DMS79 (cell line): ENCODE data around the gene OSBPL10.
"Not testable (repeated sequence)": the region's sequence is repeated elsewhere in the genome, so short reads cannot be mapped to it uniquely, and the experiment has no call there.

Experiments
- DNase-seq: peaks from one replicate; lab custom pipeline; 2025; lab: John Stamatoyannopoulos, UW

Gene OSBPL10

DNA sequence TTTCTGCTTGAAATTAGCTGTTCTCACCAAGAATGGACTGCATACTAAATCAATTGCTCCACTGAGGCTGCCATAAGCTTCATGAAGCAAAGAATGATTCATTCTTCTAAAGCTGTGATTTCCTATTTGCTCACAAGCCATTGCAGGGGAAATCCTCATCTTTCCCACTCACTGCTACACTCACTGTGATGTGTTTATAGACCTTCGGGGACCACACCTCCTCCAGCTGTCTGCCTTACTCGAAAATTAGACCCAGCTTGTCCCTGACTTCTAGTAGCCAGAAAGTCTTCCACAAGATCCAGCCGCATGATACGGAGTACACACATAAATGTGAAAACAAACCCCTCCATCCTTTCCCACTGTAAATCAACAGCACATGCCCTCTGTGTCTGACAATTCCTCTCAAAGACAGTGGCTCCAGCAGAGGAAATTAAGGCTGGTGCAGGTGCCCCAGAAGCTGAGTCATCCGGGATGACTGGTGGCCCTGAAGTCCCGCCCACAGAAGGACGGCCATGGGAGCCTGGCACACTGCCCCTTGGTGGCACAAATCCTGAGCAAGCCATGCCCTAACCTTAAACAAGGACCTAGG lies 276.4 kb downstream of the OSBPL10 start:
- DNase-seq, result no peak

DNA sequence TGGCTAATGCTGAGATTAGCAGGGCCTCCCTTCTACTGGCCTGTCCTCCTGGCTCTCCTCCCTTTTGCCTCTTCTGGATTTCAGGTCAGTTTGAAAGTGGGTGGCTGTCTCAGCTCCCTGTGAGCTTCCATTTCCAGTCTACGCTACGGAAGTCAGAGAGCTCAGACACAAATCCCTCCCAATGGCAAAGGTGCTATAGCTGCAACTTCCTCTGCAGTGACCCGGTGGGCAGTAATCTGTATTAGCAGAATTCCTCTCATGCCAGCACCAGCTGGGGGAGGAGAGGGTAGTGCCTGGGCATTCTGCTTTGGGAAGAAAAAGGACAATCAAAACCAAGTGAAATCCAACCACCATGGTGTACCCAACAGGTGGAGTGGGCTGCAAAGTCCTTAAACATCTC lies 276.9 kb downstream of the OSBPL10 start:
- no peak for DNase-seq

DNA sequence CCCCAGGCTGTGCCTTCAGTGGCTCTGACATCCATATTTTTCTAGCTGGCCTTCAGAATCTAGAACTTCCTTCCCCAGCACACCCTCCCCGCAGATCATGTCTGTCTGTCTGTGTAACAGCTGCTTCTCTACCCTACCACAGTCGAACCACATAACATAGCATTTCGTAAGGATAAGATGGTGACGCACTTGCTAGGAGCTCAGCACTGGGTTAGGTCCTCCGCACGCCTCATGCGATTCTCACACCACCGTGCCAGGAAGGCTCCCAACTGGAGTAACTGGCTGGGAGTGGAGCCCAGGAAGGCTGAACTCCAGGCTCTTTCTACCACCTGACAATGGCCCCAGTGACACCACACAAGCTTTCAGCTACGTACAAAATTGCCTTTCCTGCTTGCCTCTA lies 279.8 kb downstream of the OSBPL10 start:
- no peak for DNase-seq

DNA sequence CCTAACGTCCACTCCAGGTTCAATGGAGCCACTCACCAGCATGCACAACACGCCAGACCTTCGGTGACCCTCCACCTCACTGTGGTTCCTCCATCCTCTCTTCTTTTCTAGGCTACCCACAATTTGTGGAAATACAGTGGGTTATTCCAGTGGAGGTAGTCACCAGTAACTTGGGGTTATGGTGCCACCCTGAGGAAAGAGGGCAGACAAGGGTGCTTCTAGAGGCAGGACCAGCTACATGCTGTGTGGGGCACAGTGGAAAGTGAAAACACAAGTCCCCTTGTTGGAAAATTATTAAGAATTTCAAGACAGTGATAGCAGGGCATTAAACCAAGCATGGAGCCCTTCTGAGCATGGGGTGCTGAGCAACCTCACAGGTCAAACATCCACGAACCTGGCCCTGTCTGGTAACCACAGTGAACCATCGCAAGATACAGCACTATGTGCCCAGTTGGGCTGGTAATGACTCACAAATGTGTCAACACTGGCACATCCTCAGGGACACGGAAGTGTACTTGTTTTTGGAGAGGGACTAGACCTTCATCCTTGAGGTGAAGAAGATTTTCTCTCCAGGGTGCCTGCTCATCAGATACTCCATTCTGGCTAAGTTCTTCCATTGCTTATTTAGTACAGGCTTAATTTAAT lies 281.6 kb downstream of the OSBPL10 start:
- DNase-seq, result peak; percentile 11

DNA sequence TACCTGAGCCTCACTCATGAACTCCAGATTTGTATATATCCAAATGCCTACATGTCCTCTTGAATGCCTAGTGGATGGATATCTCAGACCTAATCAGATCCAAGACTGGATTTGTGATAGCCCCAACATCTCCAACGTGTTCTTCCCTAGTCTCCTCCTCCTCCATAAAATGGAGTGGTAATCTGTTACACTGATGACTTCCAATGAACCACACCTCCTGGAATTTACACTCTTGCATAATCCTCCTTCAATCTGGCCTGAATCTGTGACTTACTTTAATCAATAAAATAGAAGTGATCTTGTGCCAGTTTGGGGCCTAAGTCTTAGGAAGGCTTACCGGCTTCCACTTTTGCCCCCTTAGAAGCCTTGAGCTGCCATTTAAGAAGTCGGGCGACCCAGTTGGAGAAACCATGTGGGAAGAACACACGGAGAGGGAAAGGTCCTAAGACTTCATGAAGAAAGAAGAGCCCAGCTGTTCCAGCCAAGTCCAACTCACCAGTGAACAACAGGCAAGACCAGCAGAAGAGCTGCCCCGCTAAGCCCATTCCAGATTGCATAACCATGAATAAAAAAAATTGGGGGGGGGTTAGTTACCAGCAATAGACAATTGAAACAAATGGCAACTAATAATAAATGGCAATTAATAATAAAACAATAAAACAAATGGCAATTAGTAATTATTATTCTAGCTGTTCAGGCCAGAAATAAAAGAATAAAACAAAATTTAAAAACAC lies 284.1 kb downstream of the OSBPL10 start:
- DNase-seq, result no peak

DNA sequence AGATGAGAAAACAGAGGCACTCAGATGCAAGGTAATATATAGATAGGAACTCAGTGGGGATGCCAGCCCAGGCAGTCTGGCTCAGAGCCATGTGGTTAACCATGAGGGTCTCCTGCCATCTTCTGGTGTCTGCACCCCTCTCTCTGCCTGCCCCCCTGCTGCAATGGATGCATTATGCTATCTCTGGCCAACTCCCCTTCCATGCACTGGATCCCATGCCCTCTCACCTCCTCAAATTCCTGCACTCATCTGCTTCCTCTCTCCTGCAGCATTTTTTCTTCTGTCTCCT lies 285.1 kb downstream of the OSBPL10 start:
- no peak for DNase-seq

DNA sequence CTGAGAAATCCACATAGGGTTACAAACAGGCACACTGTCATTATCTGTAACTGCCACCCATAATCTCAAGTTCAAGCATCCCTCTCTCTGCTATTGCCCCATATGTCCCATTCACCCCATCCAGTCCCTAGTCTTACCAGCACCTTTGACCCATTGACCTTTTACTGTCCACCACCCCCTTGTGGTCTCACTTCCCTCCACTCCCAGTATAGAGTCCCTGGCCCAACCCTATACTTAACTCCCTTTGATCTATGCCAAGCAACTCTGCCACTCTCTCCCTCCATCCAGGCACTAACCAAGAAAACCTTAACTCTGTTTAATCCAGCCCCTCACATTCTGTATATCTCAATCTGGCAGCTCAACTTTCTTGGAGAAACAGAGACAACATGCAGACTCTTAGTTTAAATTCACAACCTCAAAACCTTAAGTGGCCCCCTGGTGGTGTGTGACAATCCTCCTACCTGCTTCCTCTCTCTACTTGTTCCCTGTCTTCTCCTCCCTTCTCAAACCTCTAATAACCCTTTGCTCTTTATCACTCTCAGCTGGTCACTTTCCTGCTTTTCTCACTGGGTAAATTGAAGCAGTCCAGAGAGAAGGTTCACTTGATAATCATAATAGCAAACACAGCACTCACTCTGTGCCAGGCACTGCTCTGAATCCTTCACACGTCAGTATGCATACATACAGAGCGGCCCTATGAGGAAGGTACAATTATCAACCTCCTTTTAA lies 285.6 kb downstream of the OSBPL10 start:
- no peak for DNase-seq

DNA sequence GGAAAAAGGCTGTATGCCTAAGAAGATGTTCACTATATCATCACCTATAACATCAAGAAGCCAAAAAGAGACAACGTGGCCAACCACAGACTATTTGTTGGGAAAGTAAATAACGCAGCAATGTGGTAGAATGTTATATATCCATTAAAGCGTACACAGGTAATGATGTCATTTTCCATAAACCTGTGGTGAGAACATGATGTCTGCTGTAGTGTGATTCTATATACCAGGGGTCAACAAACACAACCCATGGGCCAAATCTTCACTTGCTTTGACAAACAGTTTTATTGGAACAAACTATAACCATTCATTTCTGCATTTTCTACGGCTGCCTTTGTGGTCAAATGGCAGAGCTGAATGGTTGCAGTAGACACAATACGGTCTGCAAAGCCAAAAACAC lies 287.7 kb downstream of the OSBPL10 start:
- no peak for DNase-seq

DNA sequence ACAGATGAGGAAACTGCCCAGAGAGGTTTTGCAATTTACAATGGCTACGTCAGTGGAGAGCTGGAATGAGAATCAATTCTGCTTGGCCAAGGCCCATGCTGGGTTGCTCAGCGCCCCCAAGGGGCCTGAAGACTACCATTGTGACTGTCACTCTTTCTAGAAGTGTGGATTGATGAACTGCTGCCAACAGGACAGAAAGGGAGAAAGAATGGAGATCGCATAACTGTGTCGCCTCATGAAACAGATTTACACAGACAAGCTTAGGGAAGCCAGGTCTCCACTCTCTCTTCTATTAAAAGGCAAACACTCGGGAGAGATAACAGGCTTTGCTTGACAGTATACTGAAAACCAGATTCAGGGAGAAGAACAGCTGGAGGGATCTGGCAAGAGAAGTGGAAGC lies 288.3 kb downstream of the OSBPL10 start:
- no peak for DNase-seq

DNA sequence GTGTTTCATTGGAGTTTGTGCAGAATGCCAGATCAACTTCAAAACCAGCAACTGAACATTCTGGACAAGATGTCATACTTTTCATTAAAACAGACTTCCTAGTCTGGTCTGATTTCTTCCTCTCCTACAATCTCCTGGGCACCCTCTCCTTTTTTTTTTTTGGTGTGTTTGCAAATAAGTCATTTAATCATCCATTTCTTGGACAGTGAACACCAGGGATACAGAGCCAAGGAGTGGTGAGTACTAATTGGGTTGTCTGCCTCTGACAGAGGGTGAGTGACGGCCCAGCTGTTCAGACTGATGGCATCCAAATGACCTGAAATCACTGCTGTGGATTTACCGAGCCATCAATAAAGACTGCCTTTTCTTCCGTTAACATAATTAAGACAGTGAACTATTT lies 290.3 kb downstream of the OSBPL10 start:
- DNase-seq, result no peak

DNA sequence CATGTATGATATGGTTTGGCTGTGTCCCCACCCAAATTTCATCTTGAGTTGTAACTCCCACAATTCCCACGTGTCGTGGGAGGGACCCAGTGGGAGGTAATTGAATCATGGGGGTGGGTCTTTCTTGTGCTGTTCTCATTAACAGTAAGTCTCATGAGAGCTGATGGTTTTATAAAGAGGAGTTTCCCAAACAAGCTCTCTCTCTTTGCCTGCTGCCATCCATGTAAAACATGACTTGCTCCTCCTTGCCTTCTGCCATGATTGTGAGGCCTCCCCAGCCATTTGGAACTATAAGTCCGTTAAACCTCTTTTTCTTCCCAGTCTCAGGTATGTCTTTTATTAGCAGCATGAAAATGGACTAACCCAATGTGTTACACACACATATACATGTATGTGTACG lies 291.5 kb downstream of the OSBPL10 start:
- DNase-seq, result not testable (repeated sequence)

DNA sequence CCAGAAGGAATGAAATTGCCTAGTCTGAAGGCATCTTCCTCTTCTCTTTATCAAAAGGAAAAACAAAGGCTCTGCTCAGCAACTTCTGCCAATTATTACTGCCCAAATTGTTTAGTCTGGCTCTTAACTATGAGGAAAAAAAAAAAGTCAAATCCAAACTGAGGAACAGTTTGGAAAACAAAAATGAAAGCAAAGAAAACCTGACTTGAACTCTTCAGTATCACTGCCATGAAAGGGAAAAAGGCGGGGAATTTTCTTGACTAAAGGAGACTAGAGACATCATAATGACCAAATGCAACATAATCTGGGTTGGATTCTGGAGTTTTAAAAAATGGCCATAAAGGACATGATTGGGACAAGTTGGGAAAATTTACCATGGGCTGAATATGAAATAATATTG lies 292.1 kb downstream of the OSBPL10 start:
- no peak for DNase-seq

DNA sequence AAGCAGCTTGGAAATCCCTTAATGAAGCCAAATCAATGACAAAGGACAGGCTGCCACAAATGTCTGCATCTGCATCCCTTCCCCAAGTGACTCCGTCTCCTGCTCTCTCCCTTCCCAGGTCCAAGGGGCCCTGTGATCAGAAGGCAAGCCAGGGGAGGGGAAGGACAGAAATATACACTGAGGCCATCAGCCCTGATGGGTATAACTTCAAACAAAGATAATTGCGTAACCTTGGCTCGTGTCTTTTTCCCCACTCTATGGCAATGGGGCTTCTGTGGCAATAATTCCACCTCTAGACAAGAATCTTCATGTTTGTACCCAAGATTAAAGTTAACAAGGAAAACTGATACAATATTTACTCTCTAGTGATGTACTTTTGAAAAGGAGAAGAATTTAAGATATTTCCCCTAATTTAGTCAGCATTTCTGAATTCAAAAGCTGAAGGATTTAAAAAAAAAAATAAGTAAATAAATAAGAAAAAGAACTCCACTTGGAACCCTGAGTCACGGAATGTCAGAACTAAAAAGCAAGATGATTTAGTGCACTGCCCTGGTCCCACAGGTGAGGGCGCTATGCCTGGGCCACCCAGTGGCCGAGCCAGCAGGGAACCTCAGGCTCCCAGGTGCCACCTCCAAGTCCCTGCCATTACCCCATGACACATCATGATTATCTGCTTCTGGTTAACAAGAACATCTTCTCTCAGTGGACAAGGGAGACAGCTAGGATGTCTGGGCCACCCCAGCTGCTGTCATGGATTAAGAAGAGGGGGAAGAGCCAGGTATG lies 293.9 kb downstream of the OSBPL10 start:
- no peak for DNase-seq

DNA sequence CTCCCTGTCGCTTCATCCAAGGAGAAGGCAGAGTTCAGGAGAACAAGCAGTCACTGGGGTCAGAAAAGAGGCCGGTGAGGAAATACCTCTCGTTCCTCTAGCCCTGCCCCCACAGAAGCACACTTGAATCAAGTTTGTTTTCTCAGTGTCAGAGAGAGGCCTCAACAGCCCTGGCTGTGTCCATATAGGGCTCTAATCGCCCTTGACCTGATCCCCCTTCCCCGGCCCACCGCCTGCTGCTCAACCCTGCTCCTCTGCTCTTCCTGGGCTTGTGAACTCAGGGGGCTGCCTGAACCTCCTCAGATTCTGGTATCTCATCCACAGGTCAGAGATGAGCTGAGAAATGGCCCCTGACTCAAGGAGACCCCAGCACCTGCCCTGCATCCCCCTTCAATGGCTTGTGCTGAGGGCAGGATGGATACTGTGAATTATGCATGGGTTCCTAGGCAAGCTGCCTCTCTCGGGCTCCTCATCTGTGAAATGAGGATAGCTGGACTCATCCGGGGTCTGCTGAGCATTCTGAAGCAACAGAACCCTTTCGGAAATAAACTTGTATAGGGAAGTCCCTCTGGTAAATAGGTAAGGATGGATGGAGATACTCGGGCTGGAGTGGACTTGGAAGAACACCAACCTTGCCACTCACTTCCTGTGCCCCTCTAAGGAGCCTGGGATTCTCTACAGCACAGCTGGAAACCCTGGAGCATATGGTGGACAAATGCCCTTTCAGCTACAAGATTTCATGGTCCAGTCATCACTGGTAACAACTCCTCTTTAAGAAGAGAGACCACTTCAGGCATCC lies 300.8 kb downstream of the OSBPL10 start:
- DNase-seq, result no peak

DNA sequence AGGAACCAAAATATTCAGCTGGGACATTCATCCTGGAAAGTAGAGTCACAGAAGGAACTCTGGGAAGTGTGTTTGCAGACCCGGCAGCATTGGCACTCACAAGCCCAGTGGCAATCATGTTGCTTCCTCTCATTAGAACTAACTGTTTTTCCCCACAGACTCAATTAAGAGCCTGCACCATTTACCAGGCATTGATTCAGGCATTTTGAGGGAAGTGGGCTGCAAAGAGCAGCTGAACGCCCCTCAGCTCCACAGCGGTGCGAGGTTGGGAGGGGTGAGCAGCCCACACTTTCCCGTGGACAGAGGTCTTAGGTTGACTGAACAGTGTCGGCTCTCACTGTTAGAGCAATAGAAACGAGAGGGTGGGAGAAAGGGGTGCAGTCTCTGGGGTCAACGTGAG lies 304.5 kb downstream of the OSBPL10 start:
- DNase-seq, result no peak

DNA sequence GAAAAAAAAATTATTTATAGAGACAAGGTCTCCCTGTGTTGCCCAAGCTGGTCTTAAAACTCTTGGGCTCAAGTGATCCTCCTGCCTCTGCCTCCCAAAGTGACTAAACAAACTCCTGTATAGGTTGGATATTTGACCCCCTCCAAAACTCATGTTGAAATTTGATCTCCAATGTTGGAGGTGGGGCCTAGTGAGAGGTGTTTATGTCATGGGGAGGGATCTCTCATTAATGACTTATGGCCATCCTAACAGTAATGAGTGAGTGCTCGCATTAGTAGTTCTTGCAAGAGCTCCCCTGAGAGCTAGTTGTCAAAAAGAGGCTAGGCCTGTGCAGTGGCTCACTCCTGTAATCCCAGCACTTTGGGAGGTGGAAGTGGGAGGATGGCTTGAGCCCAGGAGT lies 307.1 kb downstream of the OSBPL10 start:
- DNase-seq, result no peak

DNA sequence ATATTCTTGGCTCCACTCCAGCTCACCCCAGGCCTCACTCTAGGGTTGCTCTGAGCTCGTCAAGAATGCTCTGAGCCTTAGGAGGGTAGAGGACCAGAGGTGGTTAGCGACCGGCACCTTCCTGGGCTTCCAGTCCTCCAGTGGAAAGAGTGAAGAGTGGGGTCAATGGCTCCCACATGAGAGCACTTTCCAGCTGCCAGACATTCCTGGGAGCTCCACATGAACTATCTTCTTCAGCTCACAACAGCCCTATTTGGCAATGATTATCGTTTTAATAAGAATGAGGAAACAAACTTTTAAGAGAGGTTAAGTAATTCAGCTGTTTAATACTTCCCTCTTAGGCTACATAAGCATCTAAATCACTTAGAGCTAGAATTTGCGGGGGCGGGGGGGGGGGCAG lies 309.1 kb downstream of the OSBPL10 start:
- no peak for DNase-seq

DNA sequence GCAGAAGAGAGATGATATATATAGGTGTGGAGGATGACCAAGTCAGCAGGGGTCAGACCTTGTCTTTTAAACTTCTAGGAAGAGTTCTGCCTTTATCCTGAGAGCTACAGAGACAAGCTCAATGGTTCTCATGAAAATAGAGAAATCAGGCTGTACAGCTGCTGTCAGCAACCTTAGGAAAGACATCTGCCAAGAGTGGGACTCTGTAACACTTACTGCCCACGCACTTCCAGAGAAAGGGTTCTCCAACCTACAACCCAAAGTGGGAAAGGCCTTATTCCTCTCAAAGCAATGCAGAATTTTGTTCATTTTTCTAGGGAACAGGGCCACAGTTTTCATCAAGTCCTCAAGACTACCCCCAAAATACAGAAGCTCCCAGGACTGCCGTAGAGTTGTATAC lies 309.6 kb downstream of the OSBPL10 start:
- no peak for DNase-seq

DNA sequence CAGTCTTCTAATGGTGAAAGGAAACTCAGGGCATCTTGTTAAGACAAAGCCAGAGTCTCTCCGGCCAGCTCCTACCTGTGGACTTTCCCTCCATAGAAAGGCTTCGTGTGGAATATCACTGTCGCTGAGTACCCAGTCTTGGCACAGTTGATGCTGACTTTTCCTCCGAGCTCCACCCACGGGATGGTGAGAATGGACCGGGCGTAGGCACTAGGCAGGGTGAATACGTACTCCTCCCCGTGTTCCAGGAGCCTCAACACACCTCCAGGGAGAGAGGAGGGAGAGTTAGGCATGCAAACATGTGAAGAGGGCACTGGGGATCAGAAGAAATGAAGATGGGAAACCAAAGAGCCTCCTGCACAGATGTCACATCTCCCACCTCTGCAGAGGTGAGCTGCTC lies 310.3 kb downstream of the OSBPL10 start:
- no peak for DNase-seq

DNA sequence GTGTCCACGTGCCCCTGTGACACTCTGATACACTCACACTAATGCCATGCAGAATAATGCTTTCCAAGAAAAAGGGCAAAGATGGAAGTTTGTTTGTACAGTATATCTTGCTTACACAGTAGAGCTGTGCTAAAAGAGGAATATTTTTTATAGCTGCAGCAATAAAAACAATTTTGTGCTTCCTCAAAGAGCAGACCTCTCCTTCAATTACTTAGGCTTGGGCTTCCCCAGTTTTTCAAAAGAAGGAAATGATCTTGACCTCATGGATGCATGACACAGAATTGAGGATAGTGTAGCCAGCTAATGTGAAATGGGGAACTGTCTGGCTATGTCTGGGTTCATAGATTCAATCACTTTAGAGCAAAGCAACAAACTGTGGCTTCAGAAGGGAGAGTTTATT lies 310.9 kb downstream of the OSBPL10 start:
- DNase-seq, result no peak

DNA sequence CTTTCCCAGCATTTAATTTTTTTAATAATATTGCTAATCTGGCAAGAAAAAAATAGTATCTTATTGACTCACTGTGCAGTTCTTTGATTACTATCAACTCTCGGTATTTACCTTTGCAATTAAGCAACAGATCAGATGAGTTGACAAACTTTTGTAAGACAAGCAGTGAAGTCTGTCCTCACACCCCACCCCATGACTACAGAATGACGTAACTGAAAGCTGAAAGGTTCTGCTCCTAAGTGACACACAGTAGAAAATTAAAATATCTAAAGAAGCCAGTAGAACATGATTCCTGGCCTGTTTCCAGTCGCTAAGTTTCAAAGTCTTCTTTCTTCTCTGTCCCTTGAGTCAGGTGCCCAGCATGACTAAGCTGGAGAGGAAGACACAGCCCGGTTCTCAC lies 312.8 kb downstream of the OSBPL10 start:
- DNase-seq, result no peak

DNA sequence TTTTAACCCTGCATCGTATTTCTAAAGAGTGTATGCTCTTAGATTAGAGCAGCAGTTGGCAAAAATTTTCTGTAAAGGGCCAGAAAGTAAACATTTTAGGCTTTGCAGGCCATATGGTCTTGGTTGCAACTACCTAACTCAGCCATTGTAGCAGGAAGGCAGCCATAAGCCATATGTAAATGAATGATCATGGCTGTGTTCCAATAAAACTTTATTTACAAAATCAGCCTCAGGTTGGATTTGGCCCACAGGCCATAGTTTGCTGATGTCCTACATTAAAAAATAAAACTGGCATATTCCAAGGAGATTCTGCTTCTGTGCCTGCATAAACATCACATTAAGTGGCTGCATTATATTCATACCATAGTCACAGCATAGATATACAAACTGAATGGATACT lies 313.5 kb downstream of the OSBPL10 start:
- DNase-seq, result no peak
